Upper lobe of left lung (tissue), 6 donors: Measurements from ENCODE around the gene ZCWPW2. TPM values are rescaled to one million over a fixed set of nuclear protein-coding genes. Genes with fewer than 3 reads are reported as not detected.

ENCODE experiments used
- ATAC-seq, 2 donors: fragments of 200-7000 bp; cut with Tn5 transposase; one replicate each; pipeline ENCODE4 v1.9.1; 2022; ENCODE audit warnings: mild to moderate bottlenecking in 2 of 2, moderate library complexity in 2 of 2; ENCODE audit not compliant: low FRiP score in 2 of 2
- DNase-seq, 2 donors: peaks; one replicate each; pipeline ENCODE4 v3.0.0-alpha.2; 2019 to 2020
- H3K27ac ChIP-seq, 4 donors: fragments of 200-600 bp; sonication (generic); one replicate each; pipeline ENCODE4 v1.5.1; 2016 to 2019
- H3K27me3 ChIP-seq, 4 donors: fragments of 200-600 bp; sonication (generic); one replicate each; pipeline ENCODE4 v1.5.1; 2017 to 2019
- H3K36me3 ChIP-seq, 4 donors: fragments of 200-600 bp; sonication (generic); one replicate each; pipeline ENCODE4 v1.5.1; 2016 to 2019
- H3K4me1 ChIP-seq, 4 donors: fragments of 200-600 bp; sonication (generic); one replicate each; pipeline ENCODE4 v1.5.1; 2018 to 2019
- H3K4me3 ChIP-seq, 4 donors: fragments of 200-600 bp; sonication (generic); one replicate each; pipeline ENCODE4 v1.5.1; 2017 to 2019; ENCODE audit warnings: mild to moderate bottlenecking in 2 of 4, moderate library complexity in 1 of 4
- H3K9me3 ChIP-seq, 4 donors: fragments of 200-600 bp; sonication (generic); one replicate each; pipeline ENCODE4 v1.5.1; 2018 to 2019
- CTCF ChIP-seq, 6 experiments: fragments of 450-650 bp in 4 of 6; fragments of 200-600 bp in 2 of 6; sonication (generic) in 2 of 6; IDR thresholded peaks; one replicate each; pipeline ENCODE4 v1.5.1; 2016 to 2019; ENCODE audit warnings: antibody characterized with exemption in 6 of 6
- EP300 ChIP-seq, 4 donors: sonication (generic); formaldehyde crosslinking; IDR thresholded peaks; one replicate each; pipeline ENCODE4 v1.5.1; 2017; ENCODE audit warnings: antibody characterized with exemption in 4 of 4, control low read depth in 2 of 4
- POLR2A ChIP-seq, 4 donors: fragments of 450-650 bp; IDR thresholded peaks; one replicate each; pipeline ENCODE4 v1.5.1; 2016 to 2017; ENCODE audit warnings: antibody characterized with exemption in 4 of 4, mild to moderate bottlenecking in 2 of 4
- POLR2AphosphoS5 ChIP-seq, 2 donors: sonication (generic); formaldehyde crosslinking; IDR thresholded peaks; one replicate each; pipeline ENCODE4 v1.5.1; 2017; ENCODE audit warnings: antibody characterized with exemption in 2 of 2
- WGBS, 2 donors: methylation state at CpG; one replicate each; pipeline ENCODE4 v1.1.5; 2017 to 2018; 5-methylcytosine and 5-hydroxymethylcytosine counted together
- total RNA-seq, 6 donors: library from RNA; depleted of rRNA in 4 of 6; stranded (reverse); fragments of >200 nt in 4 of 6; gene quantifications; one replicate each; pipeline versions ENCODE4 v1.1.0 to v1.2.1, GENCODE V29; 2016 to 2021
- donor health status: DM: no; HTN: no; CAD: no; lungs with moderate emphysema.
- donor health status: DM: no; HTN: yes; CAD: no; lungs with severe emphysema.

ZCWPW2 gene
- total RNA-seq, 6 donors from 2014 or later: 0.46 to 1.2 (median 0.89) TPM; not detected in 1

GRCh38 chr3:28386049-28386448 is 37.5 kb downstream of the ZCWPW2 start:
- Histone ChIP-seq H3K27me3 (no peaks in the 10 kb centered on the region), H3K9me3 (no peaks in the 10 kb centered on the region), H3K27ac (no peak overlapping the region), H3K4me1 (no peaks in the 10 kb centered on the region), H3K36me3 (no peaks in the 10 kb centered on the region), H3K4me3 (no peak overlapping the region)
- whole genome bisulfite sequencing, 2 donors: 91 to 92% methylated on average over 5 of the region's 5 CpGs
- ATAC-seq (no peak), DNase-seq (no peak)
- TF ChIP-seq POLR2A (IDR thresholded peaks at IDR 0.05) (no peak), EP300 (IDR thresholded peaks at IDR 0.05) (no peak), POLR2AphosphoS5 (IDR thresholded peaks at IDR 0.05) (no peak), CTCF (IDR thresholded peaks at IDR 0.05) (no peak)

- DNase-seq: no peak
- Histone ChIP-seq H3K36me3 (no peaks in the 10 kb centered on the region), H3K27ac (no peak overlapping the region), H3K27me3 (no peaks in the 10 kb centered on the region), H3K4me3 (no peak overlapping the region), H3K9me3 (peaks cover 0 to 11% (median 1%) of the 10 kb centered on the region in 4 donors), H3K4me1 (no peaks in the 10 kb centered on the region)
- TF ChIP-seq POLR2AphosphoS5 (IDR thresholded peaks at IDR 0.05) (no peak), EP300 (IDR thresholded peaks at IDR 0.05) (no peak), POLR2A (IDR thresholded peaks at IDR 0.05) (no peak), CTCF (IDR thresholded peaks at IDR 0.05) (no peak)
- ATAC-seq: no peak
- 84 to 91% methylated on average over 1 of the region's 1 CpG for WGBS, 2 donors
Observed at GRCh38 chr3:28388978-28389377, 40.5 kb downstream of the ZCWPW2 start.

GRCh38 chr3:28399206-28399605 is 50.7 kb downstream of the ZCWPW2 start:
- peaks cover 0 to 50% (median 24%) of the 10 kb centered on the region in 4 donors for H3K9me3 ChIP-seq
- ATAC-seq (no peak), DNase-seq (no peak)
- no peak overlapping the region for H3K4me3 ChIP-seq
- H3K4me1 ChIP-seq: no peaks in the 10 kb centered on the region
- H3K27ac ChIP-seq: no peak overlapping the region
- no peak for TF ChIP-seq POLR2AphosphoS5 (IDR thresholded peaks at IDR 0.05)
- TF ChIP-seq POLR2A (IDR thresholded peaks at IDR 0.05): no peak
- no peak for TF ChIP-seq CTCF (IDR thresholded peaks at IDR 0.05)
- no peak for TF ChIP-seq EP300 (IDR thresholded peaks at IDR 0.05)
- 87 to 97% methylated on average over 3 of the region's 3 CpGs for WGBS, 2 donors
- H3K27me3 ChIP-seq: no peaks in the 10 kb centered on the region
- no peaks in the 10 kb centered on the region for H3K36me3 ChIP-seq

DNA sequence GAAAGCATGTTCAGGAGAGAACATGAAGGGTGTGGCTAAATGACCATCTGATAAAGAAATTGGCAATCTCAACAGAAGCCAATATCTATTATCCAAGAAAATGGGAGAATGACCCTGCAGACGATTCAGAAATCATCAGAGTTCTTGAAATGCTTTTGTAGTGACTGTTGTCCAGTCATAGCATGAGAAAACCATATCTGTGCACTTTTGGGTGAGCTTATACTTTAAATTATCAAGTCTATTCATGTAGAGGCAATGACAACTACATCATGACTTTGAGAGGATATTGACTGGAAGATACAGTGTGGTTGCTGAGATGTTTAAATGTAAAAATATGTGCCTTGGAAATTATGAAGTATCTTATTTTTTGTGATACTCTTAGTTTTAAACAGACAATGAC is 57.7 kb downstream of the ZCWPW2 start:
- no peak overlapping the region for H3K4me3 ChIP-seq
- TF ChIP-seq CTCF (IDR thresholded peaks at IDR 0.05) (no peak), POLR2A (IDR thresholded peaks at IDR 0.05) (no peak), POLR2AphosphoS5 (IDR thresholded peaks at IDR 0.05) (no peak), EP300 (IDR thresholded peaks at IDR 0.05) (no peak)
- DNase-seq (no peak), ATAC-seq (no peak)
- peaks cover 0 to 25% (median 14%) of the 10 kb centered on the region in 4 donors for H3K9me3 ChIP-seq
- H3K27ac ChIP-seq: no peak overlapping the region
- H3K4me1 ChIP-seq: no peaks in the 10 kb centered on the region
- 62 to 65% methylated on average over 1 of the region's 1 CpG for WGBS, 2 donors
- H3K27me3 ChIP-seq: no peaks in the 10 kb centered on the region
- no peaks in the 10 kb centered on the region for H3K36me3 ChIP-seq

DNA sequence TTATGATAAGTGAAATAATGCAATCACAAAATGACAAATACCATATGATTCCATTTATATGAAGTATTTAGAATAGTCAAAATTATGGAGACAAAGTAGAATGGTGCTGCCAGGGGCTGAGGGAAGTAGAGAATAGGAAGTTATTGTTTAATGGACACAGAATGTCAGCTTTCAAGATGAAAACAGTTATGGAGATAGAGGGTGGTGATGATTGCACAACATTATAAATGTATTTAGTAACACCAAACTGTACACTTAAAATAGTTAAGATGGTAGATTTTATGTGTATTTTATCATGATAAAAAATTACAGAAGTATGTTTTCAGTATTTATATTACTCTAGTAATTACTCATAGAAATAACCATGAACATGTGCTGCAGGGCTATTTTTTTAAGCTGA is 100.9 kb downstream of the ZCWPW2 start:
- Histone ChIP-seq H3K4me3 (no peak overlapping the region), H3K4me1 (no peaks in the 10 kb centered on the region), H3K36me3 (no peaks in the 10 kb centered on the region), H3K27me3 (no peaks in the 10 kb centered on the region), H3K27ac (no peak overlapping the region), H3K9me3 (peaks cover 0 to 5% (median 2%) of the 10 kb centered on the region in 4 donors)
- ATAC-seq: no peak
- no peak for DNase-seq
- no peak for TF ChIP-seq EP300 (IDR thresholded peaks at IDR 0.05)
- TF ChIP-seq CTCF (IDR thresholded peaks at IDR 0.05): no peak
- TF ChIP-seq POLR2A (IDR thresholded peaks at IDR 0.05): no peak
- no peak for TF ChIP-seq POLR2AphosphoS5 (IDR thresholded peaks at IDR 0.05)
